ENCODE measurements around the gene UGT1A7.
"Not testable (repeated sequence)": the region's sequence is repeated elsewhere in the genome, so short reads cannot be mapped to it uniquely, and the experiment has no call there.

Gene UGT1A7

GRCh38 chr2:233751212-233752009, 69.7 kb downstream of the UGT1A7 start:
- DNase-seq; in situ Hi-C loops (cut with MboI; ENCODE audit: low pct_unique_long_range_greater_than_20kb, low sequenced_read_pairs): not testable (repeated sequence)

- DNase-seq: no peak
- in situ Hi-C loops (cut with MboI; ENCODE audit: low pct_unique_long_range_greater_than_20kb, low sequenced_read_pairs): no loop called here
These were observed 73.3 kb downstream of the UGT1A7 start for GRCh38 chr2:233754872-233755611.

- DNase-seq: no peak
- in situ Hi-C loops (cut with MboI; ENCODE audit: low pct_unique_long_range_greater_than_20kb, low sequenced_read_pairs): no loop called here
These were observed 74.9 kb downstream of the UGT1A7 start for GRCh38 chr2:233756429-233757081.

GRCh38 chr2:233758141-233758540, 76.4 kb downstream of the UGT1A7 start:
- in situ Hi-C loops (cut with MboI; ENCODE audit: low pct_unique_long_range_greater_than_20kb, low sequenced_read_pairs): no loop called here
- DNase-seq: no peak

GRCh38 chr2:233758849-233759248, 77.1 kb downstream of the UGT1A7 start:
- DNase-seq: no peak
- in situ Hi-C loops (cut with MboI; ENCODE audit: low pct_unique_long_range_greater_than_20kb, low sequenced_read_pairs): no loop called here

- in situ Hi-C loops (cut with MboI; ENCODE audit: low pct_unique_long_range_greater_than_20kb, low sequenced_read_pairs): no loop called here
- no peak for DNase-seq
These were observed 78.3 kb downstream of the UGT1A7 start, which contains the start of gene UGT1A1 for GRCh38 chr2:233760043-233760442. Gene UGT1A1 (plus strand): TSS chr2:233760270. CDS start chr2:233760288, 18 bp downstream.

- in situ Hi-C loops (cut with MboI; ENCODE audit: low pct_unique_long_range_greater_than_20kb, low sequenced_read_pairs): no loop called here
These were observed 79.5 kb downstream of the UGT1A7 start for GRCh38 chr2:233761040-233761769.

GRCh38 chr2:233764264-233764663, 82.6 kb downstream of the UGT1A7 start:
- DNase-seq: no peak

More at GRCh38 chr2:233761040-233761769, 79.5 kb downstream of the UGT1A7 start:
- DNase-seq: no peak

GRCh38 chr2:233764761-233765160, 83.1 kb downstream of the UGT1A7 start:
- DNase-seq: no peak
- in situ Hi-C loops (cut with MboI; ENCODE audit: low pct_unique_long_range_greater_than_20kb, low sequenced_read_pairs): no loop called here

More at GRCh38 chr2:233764264-233764663, 82.6 kb downstream of the UGT1A7 start:
- in situ Hi-C loops (cut with MboI; ENCODE audit: low pct_unique_long_range_greater_than_20kb, low sequenced_read_pairs): no loop called here

GRCh38 chr2:233766416-233766815, 84.7 kb downstream of the UGT1A7 start:
- in situ Hi-C loops (cut with MboI; ENCODE audit: low pct_unique_long_range_greater_than_20kb, low sequenced_read_pairs): no loop called here

GRCh38 chr2:233768076-233768475, 86.4 kb downstream of the UGT1A7 start:
- DNase-seq: no peak
- in situ Hi-C loops (cut with MboI; ENCODE audit: low pct_unique_long_range_greater_than_20kb, low sequenced_read_pairs): no loop called here

More at GRCh38 chr2:233766416-233766815, 84.7 kb downstream of the UGT1A7 start:
- DNase-seq: no peak

- no peak for DNase-seq
These were observed 87.6 kb downstream of the UGT1A7 start for GRCh38 chr2:233769260-233769659.

GRCh38 chr2:233772153-233772552, 90.5 kb downstream of the UGT1A7 start:
- no peak for DNase-seq
- in situ Hi-C loops (cut with MboI; ENCODE audit: low pct_unique_long_range_greater_than_20kb, low sequenced_read_pairs): no loop called here

More at GRCh38 chr2:233769260-233769659, 87.6 kb downstream of the UGT1A7 start:
- in situ Hi-C loops (cut with MboI; ENCODE audit: low pct_unique_long_range_greater_than_20kb, low sequenced_read_pairs): no loop called here

- DNase-seq: no peak
- in situ Hi-C loops (cut with MboI; ENCODE audit: low pct_unique_long_range_greater_than_20kb, low sequenced_read_pairs): no loop called here
These were observed 90.9 kb downstream of the UGT1A7 start for GRCh38 chr2:233772583-233772982.

GRCh38 chr2:233773854-233774253, 92.2 kb downstream of the UGT1A7 start:
- DNase-seq: no peak
- in situ Hi-C loops (cut with MboI; ENCODE audit: low pct_unique_long_range_greater_than_20kb, low sequenced_read_pairs): no loop called here

- in situ Hi-C loops (cut with MboI; ENCODE audit: low pct_unique_long_range_greater_than_20kb, low sequenced_read_pairs): no loop called here
- DNase-seq: no peak
These were observed 93.7 kb downstream of the UGT1A7 start for GRCh38 chr2:233775414-233775813.

GRCh38 chr2:233778030-233778429, 96.3 kb downstream of the UGT1A7 start, which contains the start of gene MROH2A:
Gene MROH2A (plus strand): TSS chr2:233778330. CDS start chr2:233779359, 1,029 bp downstream.
- in situ Hi-C loops (cut with MboI; ENCODE audit: low pct_unique_long_range_greater_than_20kb, low sequenced_read_pairs): no loop called here
- DNase-seq: no peak

GRCh38 chr2:233779722-233780121, 98.0 kb downstream of the UGT1A7 start:
- in situ Hi-C loops (cut with MboI; ENCODE audit: low pct_unique_long_range_greater_than_20kb, low sequenced_read_pairs): no loop called here
- DNase-seq: no peak

- in situ Hi-C loops (cut with MboI; ENCODE audit: low pct_unique_long_range_greater_than_20kb, low sequenced_read_pairs): no loop called here
- no peak for DNase-seq
These were observed 99.1 kb downstream of the UGT1A7 start for GRCh38 chr2:233780771-233781170.
